Measurements from ENCODE around the gene BRPF3. TPM values are rescaled to one million over a fixed set of nuclear protein-coding genes. Genes with fewer than 3 reads are reported as not detected.

BRPF3 gene
- polyA plus RNA-seq, 4 donors = 12.7 to 59.0 (median 19.6) TPM

- Histone ChIP-seq H3K36me3 (ENCODE audit: control insufficient read depth in 3 of 3, insufficient read depth in 2 of 3, low read depth in 1 of 3, low read length in 3 of 3) (no peaks in the 10 kb centered on the region), H3K4me3 (ENCODE audit: low read depth in 1 of 3, low read length in 3 of 3) (no peak overlapping the region), H3K27ac (ENCODE audit: low read depth in 1 of 3, low read length in 2 of 3) (no peak overlapping the region), H3K27me3 (ENCODE audit: control insufficient read depth in 3 of 3, insufficient read depth in 3 of 3, low read length in 3 of 3) (peaks cover 0 to 23% (median 7%) of the 10 kb centered on the region in 3 donors), H3K9me3 (ENCODE audit: control insufficient read depth in 2 of 2, insufficient read depth in 1 of 2, low read depth in 1 of 2, low read length in 1 of 2) (no peaks in the 10 kb centered on the region), H3K4me1 (ENCODE audit: control insufficient read depth in 3 of 3, insufficient read depth in 2 of 3, low read depth in 1 of 3, low read length in 2 of 3) (peaks cover 0 to 22% (median 0%) of the 10 kb centered on the region in 3 donors)
- DNase-seq (no peak), FAIRE-seq (no peak)
- 84 to 85% (median 85%) methylated on average over 4 of the region's 4 CpGs for whole genome bisulfite sequencing, 3 donors
These were observed 84.4 kb downstream of the BRPF3 start for GRCh38 chr6:36280983-36281382.

Other genes starting within 250 kb of the BRPF3 start
- under 1 TPM in 2 of 4 donors, not detected in 2; 0.15 to 0.16 TPM for gene SLC26A8, start 172.1 kb upstream of the BRPF3 start, polyA plus RNA-seq
- 10 to 100 TPM; 22.4 to 72.3 (median 32.2) TPM for gene MAPK14, start 168.9 kb upstream of the BRPF3 start, polyA plus RNA-seq
- gene MAPK13, start 66.2 kb upstream of the BRPF3 start, polyA plus RNA-seq = 100 to 1,000 TPM in 2 of 4 donors, 10 to 100 TPM in 2; 86.7 to 161 (median 102) TPM
- gene PNPLA1, start 73.3 kb downstream of the BRPF3 start, polyA plus RNA-seq = 1 to 10 TPM in 3 of 4 donors, under 1 TPM in 1; 0.55 to 2.7 (median 1.9) TPM
- gene BNIP5, start 140.1 kb downstream of the BRPF3 start, polyA plus RNA-seq = 10 to 100 TPM in 2 of 4 donors, 1 to 10 TPM in 2; 2.6 to 26.7 (median 13.2) TPM
- 10 to 100 TPM in 3 of 4 donors, 1 to 10 TPM in 1; 7.4 to 26.2 (median 16.0) TPM for gene ETV7, start 190.9 kb downstream of the BRPF3 start, polyA plus RNA-seq
- under 1 TPM in 1 of 4 donors, not detected in 3; 0.10 TPM for gene PXT1, start 246.1 kb downstream of the BRPF3 start, polyA plus RNA-seq
- gene KCTD20, start 246.3 kb downstream of the BRPF3 start, polyA plus RNA-seq = 10 to 100 TPM; 13.8 to 28.6 (median 17.7) TPM